Adipocyte (in vitro differentiated cells): ENCODE results near the gene SERF1B.
"Not testable (repeated sequence)": the region's sequence is repeated elsewhere in the genome, so short reads cannot be mapped to it uniquely, and the experiment has no call there.

Source experiments
- DNase-seq: peaks from one replicate; pipeline ENCODE4 v3.0.0-alpha.2; 2015; ENCODE audit warnings: low read depth
- H3K27me3 ChIP-seq: replicated peaks from 2 replicates; pipeline ENCODE4 v1.7.0; 2013; ENCODE audit warnings: mild to moderate bottlenecking, low read length, moderate library complexity; ENCODE audit not compliant: control insufficient read depth, insufficient read depth
- H3K36me3 ChIP-seq: 2 replicates; pipeline ENCODE4 v1.7.0; 2013; ENCODE audit warnings: low read length, mild to moderate bottlenecking, moderate library complexity; ENCODE audit not compliant: control insufficient read depth, insufficient read depth, severe bottlenecking
- H3K4me1 ChIP-seq: 2 replicates; pipeline ENCODE4 v1.7.0; 2013; ENCODE audit warnings: mild to moderate bottlenecking, low read length, moderate library complexity; ENCODE audit not compliant: control insufficient read depth, insufficient read depth
- H3K4me3 ChIP-seq: 2 replicates; pipeline ENCODE4 v1.7.0; 2013; ENCODE audit warnings: mild to moderate bottlenecking, low read length, moderate library complexity
- H3K9ac ChIP-seq: 2 replicates; pipeline ENCODE4 v1.7.0; 2013; ENCODE audit warnings: mild to moderate bottlenecking, low read length, moderate library complexity
- H3K9me3 ChIP-seq: 2 replicates; pipeline ENCODE4 v1.7.0; 2013; ENCODE audit warnings: mild to moderate bottlenecking, low read length, moderate library complexity; ENCODE audit not compliant: control insufficient read depth

Gene SERF1B

DNA sequence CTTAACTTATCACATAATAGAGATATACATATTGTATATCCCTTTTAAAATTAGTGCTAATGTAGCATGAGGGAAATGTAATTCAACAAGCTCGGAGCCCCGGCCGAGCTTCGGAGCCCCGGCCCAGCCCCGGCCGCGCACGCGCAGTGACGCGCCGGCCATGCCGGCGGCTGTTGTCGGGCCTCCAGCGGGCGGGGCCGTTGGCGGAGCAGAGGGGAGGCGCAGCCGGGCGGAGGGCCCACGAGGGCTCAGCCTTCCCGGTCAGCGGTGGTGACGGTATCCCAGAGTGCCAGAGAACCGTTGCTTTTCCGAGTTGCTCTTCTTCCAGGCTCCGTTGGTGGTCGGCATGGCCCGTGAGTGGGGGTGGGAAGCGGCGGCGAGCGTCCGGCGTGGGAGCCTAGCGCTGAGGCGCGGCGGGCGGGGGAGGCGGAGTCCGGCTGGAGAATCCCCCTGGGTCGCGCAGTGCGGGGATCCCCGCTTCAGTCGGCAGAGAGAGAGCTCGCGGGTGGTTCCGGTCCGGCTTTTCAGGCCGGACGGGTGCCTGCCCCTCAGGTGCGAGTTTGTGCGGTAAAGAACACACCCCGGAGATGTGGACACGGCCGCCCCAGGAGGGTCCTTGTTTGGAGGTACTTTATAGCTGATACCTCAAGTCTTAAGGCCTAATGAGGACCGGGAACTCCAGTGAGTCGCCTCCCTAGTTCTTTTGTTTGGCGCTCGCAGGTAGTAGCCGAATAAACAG lies at the start of gene SERF1B:
TSS of gene SERF1B (plus strand) at position 146 of the 739 bp plus-strand sequence. CDS start at position 347, 201 bp downstream.
- H3K4me1 ChIP-seq, H3K27me3 ChIP-seq, H3K9ac ChIP-seq, H3K9me3 ChIP-seq, H3K4me3 ChIP-seq, DNase-seq, H3K36me3 ChIP-seq: not testable (repeated sequence)

- not testable (repeated sequence) for DNase-seq
Observed at GRCh38 chr5:69991713-69992112, 33.3 kb upstream of the SERF1B start.

GRCh38 chr5:69995535-69995934 lies 29.5 kb upstream of the SERF1B start:
- H3K9me3 ChIP-seq, H3K4me3 ChIP-seq, H3K4me1 ChIP-seq, H3K27me3 ChIP-seq, H3K36me3 ChIP-seq, DNase-seq, H3K9ac ChIP-seq: not testable (repeated sequence)

More at GRCh38 chr5:69991713-69992112, 33.3 kb upstream of the SERF1B start:
- not testable (repeated sequence) for H3K36me3 ChIP-seq, H3K9me3 ChIP-seq, H3K27me3 ChIP-seq, H3K9ac ChIP-seq, H3K4me1 ChIP-seq, H3K4me3 ChIP-seq

DNA sequence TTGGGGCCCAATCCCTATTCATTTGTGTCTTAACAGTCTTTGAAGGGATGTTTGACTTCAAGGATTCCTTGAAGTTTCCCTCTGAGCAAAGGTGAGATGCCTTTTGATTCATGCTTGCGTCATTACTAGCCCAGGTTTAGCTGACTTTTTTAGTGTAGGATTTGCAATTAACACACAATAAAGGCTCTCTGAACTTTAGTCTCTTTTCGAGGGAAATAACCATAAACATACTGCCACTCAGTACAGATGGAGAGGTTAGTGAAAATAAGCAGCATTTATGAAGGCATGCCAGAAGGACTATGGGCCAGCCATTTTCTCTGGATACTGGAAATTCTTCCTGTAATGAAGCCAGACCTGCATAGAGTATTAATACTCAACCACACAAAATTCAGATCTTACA lies 4.4 kb upstream of the SERF1B start:
- not testable (repeated sequence) for H3K4me1 ChIP-seq, H3K27me3 ChIP-seq, H3K9ac ChIP-seq, H3K4me3 ChIP-seq, DNase-seq, H3K9me3 ChIP-seq, H3K36me3 ChIP-seq

DNA sequence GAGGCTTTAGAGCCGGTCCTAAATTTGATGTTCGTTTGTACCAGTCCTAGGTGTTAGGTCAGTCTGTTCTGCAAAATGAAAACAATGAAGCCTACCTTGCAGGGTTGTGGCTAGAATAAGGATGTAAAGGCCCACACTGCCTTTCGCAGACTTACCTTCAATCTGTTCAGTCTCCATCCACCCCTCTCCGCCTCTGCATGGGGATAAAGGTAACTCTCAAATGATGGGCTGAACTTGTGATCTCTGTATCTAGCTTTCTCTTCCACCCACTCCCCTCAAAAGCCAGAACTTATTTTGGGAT lies 744 bp downstream of the SERF1B start:
- not testable (repeated sequence) for H3K4me1 ChIP-seq, H3K36me3 ChIP-seq, DNase-seq, H3K4me3 ChIP-seq, H3K27me3 ChIP-seq, H3K9me3 ChIP-seq, H3K9ac ChIP-seq

DNA sequence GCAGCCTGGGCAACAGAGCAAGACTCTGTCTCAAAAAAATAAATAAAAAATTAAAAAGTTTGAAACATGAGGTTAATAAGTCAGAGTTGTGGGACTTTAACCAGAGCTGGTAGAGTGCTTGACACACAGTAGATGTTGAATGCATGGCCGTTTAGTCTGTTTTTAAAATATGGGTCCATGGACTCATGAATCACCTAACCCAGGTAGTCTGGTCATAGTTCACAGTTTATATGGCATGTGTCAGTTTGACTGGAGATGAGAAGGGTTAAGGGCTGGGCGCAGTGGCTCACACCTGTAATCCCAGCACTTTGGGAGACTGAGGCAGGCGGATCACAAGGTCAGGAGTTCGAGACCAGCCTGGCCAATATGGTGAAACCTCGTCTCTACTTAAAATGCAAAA lies 6.2 kb downstream of the SERF1B start:
- not testable (repeated sequence) for H3K9me3 ChIP-seq, DNase-seq, H3K36me3 ChIP-seq, H3K9ac ChIP-seq, H3K4me1 ChIP-seq, H3K27me3 ChIP-seq, H3K4me3 ChIP-seq

- DNase-seq, H3K36me3 ChIP-seq, H3K9ac ChIP-seq, H3K4me3 ChIP-seq, H3K9me3 ChIP-seq, H3K4me1 ChIP-seq, H3K27me3 ChIP-seq: not testable (repeated sequence)
Observed at GRCh38 chr5:70041411-70041810, 16.4 kb downstream of the SERF1B start.

GRCh38 chr5:70049790-70050142 lies 24.7 kb downstream of the SERF1B start:
- H3K36me3 ChIP-seq, H3K4me3 ChIP-seq, H3K9me3 ChIP-seq, H3K27me3 ChIP-seq, H3K4me1 ChIP-seq, DNase-seq, H3K9ac ChIP-seq: not testable (repeated sequence)

DNA sequence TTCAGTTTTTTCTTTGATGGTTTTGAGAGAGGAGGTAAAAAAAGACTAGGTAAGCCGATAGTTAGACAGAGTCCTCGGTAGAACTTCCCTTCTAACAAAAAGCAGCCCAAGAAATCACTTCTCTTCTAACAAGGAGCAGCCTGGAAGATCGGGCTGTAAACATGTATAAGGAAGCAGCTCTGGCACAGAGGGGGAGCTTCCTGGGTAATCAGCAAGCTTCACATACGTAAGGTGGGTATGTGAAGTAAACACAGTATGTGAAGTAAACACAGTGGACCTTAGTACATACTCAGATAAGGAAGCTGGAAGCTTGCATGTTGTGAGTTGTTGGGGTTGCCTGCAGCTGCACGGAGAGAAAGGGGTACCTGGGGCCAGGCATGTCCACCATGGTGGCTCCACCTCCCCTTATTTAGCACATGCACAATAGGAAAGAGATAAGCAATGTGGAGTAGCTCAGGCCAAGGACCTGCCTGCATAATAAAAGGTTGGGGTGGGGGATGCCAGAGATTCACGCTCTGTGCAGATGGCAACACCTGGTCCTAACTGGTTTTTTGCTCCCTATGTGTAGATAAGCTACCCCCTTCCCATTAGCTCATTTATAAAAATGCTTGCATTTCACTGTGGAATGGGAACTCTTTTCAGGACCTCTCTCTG lies 31.4 kb downstream of the SERF1B start:
- not testable (repeated sequence) for H3K9ac ChIP-seq, H3K36me3 ChIP-seq, H3K9me3 ChIP-seq, H3K4me1 ChIP-seq, H3K27me3 ChIP-seq, H3K4me3 ChIP-seq, DNase-seq

DNA sequence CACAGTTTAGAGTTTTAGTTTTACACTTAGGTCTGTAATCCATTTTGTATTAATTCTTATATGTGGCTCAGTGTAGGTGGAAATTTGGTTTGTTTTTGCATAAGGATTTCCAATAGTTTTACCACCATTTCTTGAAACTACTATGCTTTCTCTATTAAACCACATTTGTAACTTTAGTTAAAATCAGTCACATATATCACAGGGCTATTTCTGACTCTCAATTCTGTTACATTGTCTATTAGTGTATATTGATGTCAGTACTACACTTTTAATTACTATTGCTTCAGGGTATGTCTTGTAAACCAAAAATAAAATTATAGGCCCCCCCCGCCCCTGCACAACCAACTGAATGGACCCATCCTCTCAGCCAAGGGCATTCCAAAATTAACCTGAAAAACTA lies 32.1 kb downstream of the SERF1B start:
- H3K9ac ChIP-seq, H3K36me3 ChIP-seq, H3K4me3 ChIP-seq, H3K4me1 ChIP-seq, H3K27me3 ChIP-seq, H3K9me3 ChIP-seq, DNase-seq: not testable (repeated sequence)

DNA sequence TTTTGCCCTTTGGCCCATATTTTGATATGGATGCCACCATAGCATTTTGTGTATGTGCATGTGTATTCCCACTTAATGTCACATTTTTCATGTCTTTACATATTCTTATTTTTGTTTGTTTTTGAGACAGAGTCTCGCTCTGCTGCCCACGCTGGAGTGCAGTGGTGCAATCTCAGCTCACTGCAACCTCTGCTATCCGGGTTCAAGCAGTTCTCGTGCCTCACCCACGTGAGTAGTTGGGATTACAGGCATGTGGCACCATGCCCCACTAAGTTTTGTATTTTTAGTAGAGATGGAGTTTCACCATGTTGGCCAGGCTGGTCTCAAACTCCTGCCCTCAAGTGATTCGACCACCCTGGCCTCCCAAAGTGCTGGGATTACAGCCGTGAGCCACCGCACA lies 52.6 kb downstream of the SERF1B start:
- H3K9me3 ChIP-seq, H3K36me3 ChIP-seq, DNase-seq: not testable (repeated sequence)

GRCh38 chr5:70088907-70089464 lies 63.9 kb downstream of the SERF1B start:
- not testable (repeated sequence) for H3K27me3 ChIP-seq, H3K4me1 ChIP-seq, DNase-seq, H3K4me3 ChIP-seq, H3K36me3 ChIP-seq, H3K9ac ChIP-seq, H3K9me3 ChIP-seq

More for the DNA sequence above, 52.6 kb downstream of the SERF1B start:
- not testable (repeated sequence) for H3K9ac ChIP-seq, H3K4me1 ChIP-seq, H3K27me3 ChIP-seq, H3K4me3 ChIP-seq
